ENCODE data around the gene LRRC28.

DNA sequence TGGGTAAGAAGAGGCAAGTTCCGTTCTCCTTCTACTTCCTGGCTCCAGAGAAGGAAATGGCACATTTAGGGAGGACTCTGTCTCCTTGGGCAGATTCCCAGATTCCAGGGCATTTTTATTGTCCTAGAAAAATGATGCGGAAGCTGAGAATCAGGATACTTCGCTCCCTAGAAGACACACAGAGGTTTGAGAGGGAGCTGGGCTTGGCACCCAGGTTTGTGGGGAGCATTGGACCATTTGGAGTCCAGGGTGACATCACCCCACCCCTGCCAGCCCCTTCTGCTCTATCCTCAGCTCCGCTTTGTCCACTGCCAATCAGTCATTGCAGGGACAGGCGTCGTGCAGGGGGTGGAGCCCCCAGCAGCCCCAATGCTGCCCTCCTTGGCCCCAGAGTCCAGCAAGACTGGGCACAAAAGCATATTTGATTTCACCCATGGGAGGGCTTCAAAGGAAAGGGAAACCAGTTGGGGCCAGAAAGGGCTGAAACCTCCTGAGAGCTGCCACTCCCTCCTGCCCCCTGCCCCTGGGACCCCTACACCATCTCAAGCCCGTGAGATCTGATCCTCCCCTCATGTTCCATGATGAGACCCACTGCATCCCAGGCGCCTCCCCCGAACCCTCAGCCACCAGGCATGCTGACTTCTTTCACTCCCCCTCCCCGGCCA lies 184.7 kb downstream of the LRRC28 start:
- TF ChIP-seq SUZ12 (IDR thresholded peaks at IDR 0.05; ENCODE audit: extremely low read depth, insufficient read depth, insufficient read length) = no peak
- no peak for TF ChIP-seq YY1 (IDR thresholded peaks at IDR 0.05; ENCODE audit: insufficient read depth, insufficient read length)

Data from NT2/D1 (cell line).